H9 (cell line): Measurements from ENCODE around the gene CNDP1. TPM values are rescaled to one million over a fixed set of nuclear protein-coding genes. Genes with fewer than 3 reads are reported as not detected.

ENCODE experiments used
- DNase-seq: peaks from one replicate; pipeline ENCODE4 v3.0.0-alpha.2; 2017
- H2AFZ ChIP-seq: one replicate; pipeline ENCODE4 v1.6.1; 2013; ENCODE audit warnings: mild to moderate bottlenecking, low read length, control low read depth, moderate library complexity
- H2AK5ac ChIP-seq: 2 replicates; pipeline ENCODE4 v1.6.1; 2013; ENCODE audit warnings: low read length, control low read depth, mixed read lengths; ENCODE audit not compliant: insufficient read length
- H2BK120ac ChIP-seq: one replicate; pipeline ENCODE4 v1.6.1; 2013; ENCODE audit warnings: low read depth, mild to moderate bottlenecking, low read length, control low read depth, inconsistent platforms; ENCODE audit not compliant: poor library complexity, severe bottlenecking
- H2BK12ac ChIP-seq: 2 replicates; pipeline ENCODE4 v1.6.1; 2013; ENCODE audit warnings: low read length, control low read depth, mixed read lengths, low read depth; ENCODE audit not compliant: insufficient read length
- H2BK15ac ChIP-seq: 2 replicates; pipeline ENCODE4 v1.6.1; 2013; ENCODE audit warnings: low read depth, low read length, control low read depth
- H2BK20ac ChIP-seq: one replicate; pipeline ENCODE4 v1.6.1; 2013; ENCODE audit warnings: low read depth, mild to moderate bottlenecking, low read length, control low read depth, inconsistent platforms; ENCODE audit not compliant: poor library complexity, severe bottlenecking
- H2BK5ac ChIP-seq: 2 replicates; pipeline ENCODE4 v1.6.1; 2013; ENCODE audit warnings: low read length, control low read depth, mixed read lengths; ENCODE audit not compliant: insufficient read length
- H3K14ac ChIP-seq: 2 replicates; pipeline ENCODE4 v1.6.1; 2013; ENCODE audit warnings: low read length, control low read depth; ENCODE audit not compliant: insufficient read depth
- H3K18ac ChIP-seq: 2 replicates; pipeline ENCODE4 v1.6.1; 2013; ENCODE audit warnings: low read depth, mild to moderate bottlenecking, mixed read lengths, low read length, control low read depth; ENCODE audit not compliant: insufficient read length
- H3K23ac ChIP-seq: 2 replicates; pipeline ENCODE4 v1.6.1; 2013; ENCODE audit warnings: low read length, control low read depth, mixed read lengths, low read depth; ENCODE audit not compliant: insufficient read length
- H3K23me2 ChIP-seq: 2 replicates; pipeline ENCODE4 v1.6.1; 2013; ENCODE audit warnings: low read depth, mild to moderate bottlenecking, mixed read lengths, low read length, control low read depth; ENCODE audit not compliant: insufficient read length, poor library complexity, severe bottlenecking
- H3K27ac ChIP-seq: 2 replicates; pipeline ENCODE4 v1.5.1; 2013; ENCODE audit warnings: low read length, control low read depth, mixed read lengths, low read depth; ENCODE audit not compliant: insufficient read length
- H3K27me3 ChIP-seq: 2 replicates; pipeline ENCODE4 v1.6.1; 2013; ENCODE audit warnings: low read length, control low read depth, inconsistent platforms; ENCODE audit not compliant: insufficient read depth
- H3K4ac ChIP-seq: 2 replicates; pipeline ENCODE4 v1.6.1; 2013; ENCODE audit warnings: low read depth, mild to moderate bottlenecking, control low read depth, inconsistent platforms, low read length, moderate library complexity
- H3K4me1 ChIP-seq: 2 replicates; pipeline ENCODE4 v1.6.1; 2013; ENCODE audit warnings: low read length, control low read depth, inconsistent platforms; ENCODE audit not compliant: insufficient read depth
- H3K4me2 ChIP-seq: 2 replicates; pipeline ENCODE4 v1.6.1; 2013; ENCODE audit warnings: low read length, control low read depth, mixed read lengths; ENCODE audit not compliant: insufficient read length, insufficient read depth
- H3K56ac ChIP-seq: 2 replicates; pipeline ENCODE4 v1.6.1; 2013; ENCODE audit warnings: low read depth, mild to moderate bottlenecking, mixed read lengths, low read length, control low read depth; ENCODE audit not compliant: insufficient read length
- H3K79me1 ChIP-seq: 2 replicates; pipeline ENCODE4 v1.6.1; 2013; ENCODE audit warnings: low read depth, mild to moderate bottlenecking, moderate library complexity, low read length, control low read depth, inconsistent platforms; ENCODE audit not compliant: insufficient read depth, poor library complexity, severe bottlenecking
- H3K79me2 ChIP-seq: 2 replicates; pipeline ENCODE4 v1.6.1; 2013; ENCODE audit warnings: low read length, control low read depth, inconsistent platforms; ENCODE audit not compliant: insufficient read depth
- H3K9ac ChIP-seq: 2 replicates; pipeline ENCODE4 v1.6.1; 2013; ENCODE audit warnings: low read length, control low read depth, mixed read lengths; ENCODE audit not compliant: insufficient read length; ENCODE audit errors: extremely low read depth
- H3K9me3 ChIP-seq: one replicate; pipeline ENCODE4 v1.6.1; 2013; ENCODE audit warnings: low read depth, low read length, inconsistent platforms; ENCODE audit not compliant: control insufficient read depth
- H3T11ph ChIP-seq: one replicate; pipeline ENCODE4 v1.6.1; 2013; ENCODE audit warnings: mild to moderate bottlenecking, low read length, control low read depth, inconsistent platforms
- H4K20me1 ChIP-seq: one replicate; pipeline ENCODE4 v1.6.1; 2013; ENCODE audit not compliant: control insufficient read depth, insufficient read length, insufficient read depth
- H4K5ac ChIP-seq: 2 replicates; pipeline ENCODE4 v1.6.1; 2013; ENCODE audit warnings: low read depth, mild to moderate bottlenecking, mixed read lengths, low read length, control low read depth; ENCODE audit not compliant: insufficient read length
- H4K8ac ChIP-seq: replicated peaks from 2 replicates; pipeline ENCODE4 v1.6.1; 2013; ENCODE audit warnings: low read length, control low read depth, mixed read lengths, low read depth; ENCODE audit not compliant: insufficient read length
- H4K91ac ChIP-seq: 2 replicates; pipeline ENCODE4 v1.6.1; 2013; ENCODE audit warnings: low read depth, mild to moderate bottlenecking, moderate library complexity, mixed read lengths, low read length, control low read depth; ENCODE audit not compliant: insufficient read length
- H3K27ac Mint-ChIP-seq, 3 experiments: 2 replicates in 2 of 3; 3 replicates in 1 of 3; pipeline ENCODE4 v1.8.0; 2020 to 2021; ENCODE audit warnings: mixed read lengths in 3 of 3, mild to moderate bottlenecking in 1 of 3, moderate library complexity in 1 of 3
- H3K27me3 Mint-ChIP-seq: 2 replicates; pipeline ENCODE4 v1.8.0; 2021; ENCODE audit warnings: low read depth, mild to moderate bottlenecking, moderate library complexity, mixed read lengths
- H3K36me3 Mint-ChIP-seq, 3 experiments: 2 replicates in 2 of 3; 3 replicates in 1 of 3; pipeline ENCODE4 v1.8.0; 2020 to 2021; ENCODE audit warnings: low read depth in 3 of 3, mixed read lengths in 3 of 3; ENCODE audit not compliant: insufficient read depth in 1 of 3
- H3K4me1 Mint-ChIP-seq, 2 experiments: 2 replicates each; pipeline ENCODE4 v1.8.0; 2020; ENCODE audit warnings: mixed read lengths in 2 of 2
- H3K4me3 Mint-ChIP-seq, 2 experiments: 2 replicates in 1 of 2; 3 replicates in 1 of 2; pipeline ENCODE4 v1.8.0; 2020 to 2021; ENCODE audit warnings: mild to moderate bottlenecking in 2 of 2, mixed read lengths in 2 of 2, moderate library complexity in 1 of 2
- H3K9me3 Mint-ChIP-seq, 2 experiments: 2 replicates in 1 of 2; 3 replicates in 1 of 2; pipeline ENCODE4 v1.8.0; 2020; ENCODE audit warnings: mild to moderate bottlenecking in 2 of 2, mixed read lengths in 2 of 2, moderate library complexity in 1 of 2
- WGBS: extraction: QIAGEN DNeasy Blood & Tissue Kit; methylation state at CpG from one replicate; pipeline ENCODE4 v1.1.7; 2013; ENCODE audit warnings: missing lambda C conversion rate, low lambda C conversion rate, mixed read lengths; ENCODE audit not compliant: insufficient read length; ENCODE audit errors: extremely low coverage; 5-methylcytosine and 5-hydroxymethylcytosine counted together
- total RNA-seq: library from RNA; stranded (reverse); gene quantifications from 2 replicates; pipeline ENCODE4 v1.2.1, GENCODE V29; 2021
- TF ChIP-seq, protein P1 (sequence below): fragments of 200-600 bp; sonication (generic); conservative IDR thresholded peaks from 3 replicates; pipeline ENCODE4 v1.8.0; 2021; ENCODE audit warnings: antibody characterized with exemption, mild to moderate bottlenecking

CNDP1 gene
- total RNA-seq, 1 experiment from 2014 or later = not detected

DNA sequence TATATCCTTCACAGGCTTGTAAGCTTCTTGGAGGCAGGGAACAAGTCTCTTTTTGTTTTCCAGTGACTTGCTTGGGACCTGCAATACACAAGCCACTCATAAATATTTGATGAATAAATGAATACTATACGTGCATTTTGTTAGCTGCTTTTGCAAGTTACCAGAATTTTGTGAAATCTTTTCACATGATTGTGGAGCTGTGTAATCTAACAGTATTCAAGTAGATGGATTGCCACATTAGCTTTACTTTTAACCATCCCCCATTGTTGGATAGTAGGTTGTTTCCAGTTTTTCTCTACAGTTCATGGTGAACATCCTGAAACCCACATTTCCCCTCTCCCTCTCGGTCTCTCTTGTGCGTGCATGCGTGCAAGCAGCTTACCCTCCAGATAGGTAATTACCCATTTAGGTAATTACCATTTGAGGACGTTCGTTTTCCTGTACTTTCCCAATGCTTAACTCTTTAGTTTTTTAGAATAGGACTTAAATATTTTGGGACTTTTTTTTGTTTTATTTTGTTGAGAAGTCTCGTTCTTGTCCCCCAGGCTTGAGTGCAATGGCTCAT is 75.8 kb downstream of the CNDP1 start:
- H4K20me1 ChIP-seq = no peaks in the 10 kb centered on the region
- H3K9ac ChIP-seq = no peak overlapping the region
- no peak overlapping the region for H4K91ac ChIP-seq
- no peaks in the 10 kb centered on the region for H3K23me2 ChIP-seq
- H3K23ac ChIP-seq = no peak overlapping the region
- no peak overlapping the region for H3K18ac ChIP-seq
- H2BK20ac ChIP-seq = no peak overlapping the region
- H3K4me1 ChIP-seq = no peaks in the 10 kb centered on the region
- H2BK5ac ChIP-seq = no peak overlapping the region
- Mint-ChIP-seq H3K9me3 (no peaks in the 10 kb centered on the region; a peak in 1 of 5 replicates), H3K4me3 (no peak overlapping the region), H3K36me3 (no peaks in the 10 kb centered on the region; a peak in 1 of 7 replicates), H3K27ac (no peak overlapping the region), H3K4me1 (peaks cover 2 to 3% of the 10 kb centered on the region in 2 experiments; a peak in 2 of 4 replicates), H3K27me3 (no peaks in the 10 kb centered on the region)
- no peak overlapping the region for H3K4me2 ChIP-seq
- H4K5ac ChIP-seq = no peak overlapping the region
- H2BK12ac ChIP-seq = no peak overlapping the region
- no peaks in the 10 kb centered on the region for H3K79me1 ChIP-seq
- H3K14ac ChIP-seq = no peak overlapping the region
- no peak overlapping the region for H2BK15ac ChIP-seq
- H2AFZ ChIP-seq = no peak overlapping the region
- no peak overlapping the region for H2BK120ac ChIP-seq
- H3K79me2 ChIP-seq = no peaks in the 10 kb centered on the region
- no peak overlapping the region for H2AK5ac ChIP-seq
- no peak overlapping the region for H3K56ac ChIP-seq
- no peak overlapping the region for H3T11ph ChIP-seq
- no peaks in the 10 kb centered on the region for H3K9me3 ChIP-seq
- no peak overlapping the region for H3K27ac ChIP-seq
- H3K4ac ChIP-seq = no peak overlapping the region
- WGBS = no CpG with 5 or more reads among the region's 7 CpGs
- no peak overlapping the region for H4K8ac ChIP-seq
- TF ChIP-seq, protein P1, sequence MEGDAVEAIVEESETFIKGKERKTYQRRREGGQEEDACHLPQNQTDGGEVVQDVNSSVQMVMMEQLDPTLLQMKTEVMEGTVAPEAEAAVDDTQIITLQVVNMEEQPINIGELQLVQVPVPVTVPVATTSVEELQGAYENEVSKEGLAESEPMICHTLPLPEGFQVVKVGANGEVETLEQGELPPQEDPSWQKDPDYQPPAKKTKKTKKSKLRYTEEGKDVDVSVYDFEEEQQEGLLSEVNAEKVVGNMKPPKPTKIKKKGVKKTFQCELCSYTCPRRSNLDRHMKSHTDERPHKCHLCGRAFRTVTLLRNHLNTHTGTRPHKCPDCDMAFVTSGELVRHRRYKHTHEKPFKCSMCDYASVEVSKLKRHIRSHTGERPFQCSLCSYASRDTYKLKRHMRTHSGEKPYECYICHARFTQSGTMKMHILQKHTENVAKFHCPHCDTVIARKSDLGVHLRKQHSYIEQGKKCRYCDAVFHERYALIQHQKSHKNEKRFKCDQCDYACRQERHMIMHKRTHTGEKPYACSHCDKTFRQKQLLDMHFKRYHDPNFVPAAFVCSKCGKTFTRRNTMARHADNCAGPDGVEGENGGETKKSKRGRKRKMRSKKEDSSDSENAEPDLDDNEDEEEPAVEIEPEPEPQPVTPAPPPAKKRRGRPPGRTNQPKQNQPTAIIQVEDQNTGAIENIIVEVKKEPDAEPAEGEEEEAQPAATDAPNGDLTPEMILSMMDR = no peak
- DNase-seq = no peak
- H3K27me3 ChIP-seq = no peaks in the 10 kb centered on the region
